ENCODE results near the gene TMEM25. TPM values are rescaled to one million over a fixed set of nuclear protein-coding genes. Genes with fewer than 3 reads are reported as not detected.

Gene TMEM25
- total RNA-seq, 1 donor from 2014 or later, result 59.5 TPM

- Mint-ChIP-seq H3K4me3 (ENCODE audit: low read depth) (no peak overlapping the region), H3K9me3 (ENCODE audit: low read depth) (no peaks in the 10 kb centered on the region), H3K27ac (no peak overlapping the region), H3K27me3 (no peaks in the 10 kb centered on the region), H3K4me1 (ENCODE audit: low read depth) (no peaks in the 10 kb centered on the region), H3K36me3 (ENCODE audit: insufficient read depth) (peaks cover 29% of the 10 kb centered on the region)
- no peak for DNase-seq (ENCODE audit: low spot score, unreplicated experiment)
- TF ChIP-seq CTCF (IDR thresholded peaks at IDR 0.05; ENCODE audit: unreplicated experiment), result no peak
These were observed 40.0 kb upstream of the TMEM25 start for GRCh38 chr11:118491041-118491440.

DNA sequence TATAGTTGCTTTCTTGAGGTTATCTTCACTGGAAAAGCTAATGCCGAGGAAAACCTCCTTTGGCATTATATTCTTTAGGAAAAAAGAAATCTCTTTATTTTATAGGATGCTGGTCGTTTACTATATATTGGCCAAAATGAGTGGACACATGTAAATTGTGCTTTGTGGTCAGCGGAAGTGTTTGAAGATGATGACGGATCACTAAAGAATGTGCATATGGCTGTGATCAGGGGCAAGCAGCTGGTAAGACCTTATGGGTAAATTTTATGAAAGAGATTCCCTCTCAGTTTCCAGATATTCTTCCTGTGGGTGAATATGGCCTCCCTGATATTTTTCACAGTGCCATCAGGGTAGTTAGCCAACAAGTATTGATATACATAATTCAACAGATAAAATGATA lies 33.2 kb upstream of the TMEM25 start:
- no peak for TF ChIP-seq CTCF (IDR thresholded peaks at IDR 0.05; ENCODE audit: unreplicated experiment)
- H3K4me1 Mint-ChIP-seq (ENCODE audit: low read depth), result no peaks in the 10 kb centered on the region
- H3K4me3 Mint-ChIP-seq (ENCODE audit: low read depth), result no peak overlapping the region
- DNase-seq (ENCODE audit: low spot score, unreplicated experiment), result no peak
- H3K36me3 Mint-ChIP-seq (ENCODE audit: insufficient read depth), result peaks cover 38% of the 10 kb centered on the region
- no peaks in the 10 kb centered on the region for H3K27me3 Mint-ChIP-seq
- no peak overlapping the region for H3K27ac Mint-ChIP-seq
- no peaks in the 10 kb centered on the region for H3K9me3 Mint-ChIP-seq (ENCODE audit: low read depth)

DNA sequence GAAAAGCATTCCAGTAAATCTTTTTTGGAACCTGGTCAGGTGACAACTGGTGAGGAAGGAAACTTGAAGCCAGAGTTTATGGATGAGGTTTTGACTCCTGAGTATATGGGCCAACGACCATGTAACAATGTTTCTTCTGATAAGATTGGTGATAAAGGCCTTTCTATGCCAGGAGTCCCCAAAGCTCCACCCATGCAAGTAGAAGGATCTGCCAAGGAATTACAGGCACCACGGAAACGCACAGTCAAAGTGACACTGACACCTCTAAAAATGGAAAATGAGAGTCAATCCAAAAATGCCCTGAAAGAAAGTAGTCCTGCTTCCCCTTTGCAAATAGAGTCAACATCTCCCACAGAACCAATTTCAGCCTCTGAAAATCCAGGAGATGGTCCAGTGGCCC lies 27.8 kb upstream of the TMEM25 start:
- no peak for TF ChIP-seq CTCF (IDR thresholded peaks at IDR 0.05; ENCODE audit: unreplicated experiment)
- peaks cover 57% of the 10 kb centered on the region for H3K36me3 Mint-ChIP-seq (ENCODE audit: insufficient read depth)
- no peaks in the 10 kb centered on the region for H3K9me3 Mint-ChIP-seq (ENCODE audit: low read depth)

GRCh38 chr11:118511601-118512000 lies 19.4 kb upstream of the TMEM25 start:
- TF ChIP-seq CTCF (IDR thresholded peaks at IDR 0.05; ENCODE audit: unreplicated experiment), result no peak
- H3K27ac Mint-ChIP-seq, result no peak overlapping the region
- no peaks in the 10 kb centered on the region for H3K4me1 Mint-ChIP-seq (ENCODE audit: low read depth)
- peaks cover 34% of the 10 kb centered on the region for H3K36me3 Mint-ChIP-seq (ENCODE audit: insufficient read depth)
- no peak overlapping the region for H3K4me3 Mint-ChIP-seq (ENCODE audit: low read depth)
- H3K9me3 Mint-ChIP-seq (ENCODE audit: low read depth), result no peaks in the 10 kb centered on the region
- H3K27me3 Mint-ChIP-seq, result no peaks in the 10 kb centered on the region
- DNase-seq (ENCODE audit: low spot score, unreplicated experiment), result no peak

More for the DNA sequence above, 27.8 kb upstream of the TMEM25 start:
- Mint-ChIP-seq H3K27me3 (no peaks in the 10 kb centered on the region), H3K4me3 (ENCODE audit: low read depth) (no peak overlapping the region), H3K4me1 (ENCODE audit: low read depth) (no peaks in the 10 kb centered on the region), H3K27ac (no peak overlapping the region)
- DNase-seq (ENCODE audit: low spot score, unreplicated experiment), result no peak

- Mint-ChIP-seq H3K4me1 (ENCODE audit: low read depth) (no peaks in the 10 kb centered on the region), H3K27me3 (no peaks in the 10 kb centered on the region), H3K27ac (peak overlapping the region; percentile 5), H3K9me3 (ENCODE audit: low read depth) (no peaks in the 10 kb centered on the region), H3K36me3 (ENCODE audit: insufficient read depth) (peaks cover 28% of the 10 kb centered on the region), H3K4me3 (ENCODE audit: low read depth) (no peak overlapping the region)
- TF ChIP-seq CTCF (IDR thresholded peaks at IDR 0.05; ENCODE audit: unreplicated experiment), result no peak
- DNase-seq (ENCODE audit: low spot score, unreplicated experiment), result no peak
These were observed 16.9 kb upstream of the TMEM25 start for GRCh38 chr11:118514103-118514502.

Data from progenitor cell of endocrine pancreas (in vitro differentiated cells).